H9 (cell line): ENCODE measurements around the gene PLCXD3. TPM values are rescaled to one million over a fixed set of nuclear protein-coding genes. Genes with fewer than 3 reads are reported as not detected.

Experiments
- DNase-seq: peaks from one replicate; pipeline ENCODE4 v3.0.0-alpha.2; 2017
- H2AFZ ChIP-seq: one replicate; pipeline ENCODE4 v1.6.1; 2013; ENCODE audit warnings: mild to moderate bottlenecking, low read length, control low read depth, moderate library complexity
- H2AK5ac ChIP-seq: 2 replicates; pipeline ENCODE4 v1.6.1; 2013; ENCODE audit warnings: low read length, control low read depth, mixed read lengths; ENCODE audit not compliant: insufficient read length
- H2BK120ac ChIP-seq: one replicate; pipeline ENCODE4 v1.6.1; 2013; ENCODE audit warnings: low read depth, mild to moderate bottlenecking, low read length, control low read depth, inconsistent platforms; ENCODE audit not compliant: poor library complexity, severe bottlenecking
- H2BK12ac ChIP-seq: 2 replicates; pipeline ENCODE4 v1.6.1; 2013; ENCODE audit warnings: low read length, control low read depth, mixed read lengths, low read depth; ENCODE audit not compliant: insufficient read length
- H2BK15ac ChIP-seq: 2 replicates; pipeline ENCODE4 v1.6.1; 2013; ENCODE audit warnings: low read depth, low read length, control low read depth
- H2BK20ac ChIP-seq: one replicate; pipeline ENCODE4 v1.6.1; 2013; ENCODE audit warnings: low read depth, mild to moderate bottlenecking, low read length, control low read depth, inconsistent platforms; ENCODE audit not compliant: poor library complexity, severe bottlenecking
- H2BK5ac ChIP-seq: 2 replicates; pipeline ENCODE4 v1.6.1; 2013; ENCODE audit warnings: low read length, control low read depth, mixed read lengths; ENCODE audit not compliant: insufficient read length
- H3K14ac ChIP-seq: 2 replicates; pipeline ENCODE4 v1.6.1; 2013; ENCODE audit warnings: low read length, control low read depth; ENCODE audit not compliant: insufficient read depth
- H3K18ac ChIP-seq: 2 replicates; pipeline ENCODE4 v1.6.1; 2013; ENCODE audit warnings: low read depth, mild to moderate bottlenecking, mixed read lengths, low read length, control low read depth; ENCODE audit not compliant: insufficient read length
- H3K23ac ChIP-seq: 2 replicates; pipeline ENCODE4 v1.6.1; 2013; ENCODE audit warnings: low read length, control low read depth, mixed read lengths, low read depth; ENCODE audit not compliant: insufficient read length
- H3K23me2 ChIP-seq: 2 replicates; pipeline ENCODE4 v1.6.1; 2013; ENCODE audit warnings: low read depth, mild to moderate bottlenecking, mixed read lengths, low read length, control low read depth; ENCODE audit not compliant: insufficient read length, poor library complexity, severe bottlenecking
- H3K27ac ChIP-seq: 2 replicates; pipeline ENCODE4 v1.5.1; 2013; ENCODE audit warnings: low read length, control low read depth, mixed read lengths, low read depth; ENCODE audit not compliant: insufficient read length
- H3K27me3 ChIP-seq: 2 replicates; pipeline ENCODE4 v1.6.1; 2013; ENCODE audit warnings: low read length, control low read depth, inconsistent platforms; ENCODE audit not compliant: insufficient read depth
- H3K4ac ChIP-seq: 2 replicates; pipeline ENCODE4 v1.6.1; 2013; ENCODE audit warnings: low read depth, mild to moderate bottlenecking, control low read depth, inconsistent platforms, low read length, moderate library complexity
- H3K4me1 ChIP-seq: 2 replicates; pipeline ENCODE4 v1.6.1; 2013; ENCODE audit warnings: low read length, control low read depth, inconsistent platforms; ENCODE audit not compliant: insufficient read depth
- H3K4me2 ChIP-seq: 2 replicates; pipeline ENCODE4 v1.6.1; 2013; ENCODE audit warnings: low read length, control low read depth, mixed read lengths; ENCODE audit not compliant: insufficient read length, insufficient read depth
- H3K56ac ChIP-seq: 2 replicates; pipeline ENCODE4 v1.6.1; 2013; ENCODE audit warnings: low read depth, mild to moderate bottlenecking, mixed read lengths, low read length, control low read depth; ENCODE audit not compliant: insufficient read length
- H3K79me1 ChIP-seq: 2 replicates; pipeline ENCODE4 v1.6.1; 2013; ENCODE audit warnings: low read depth, mild to moderate bottlenecking, moderate library complexity, low read length, control low read depth, inconsistent platforms; ENCODE audit not compliant: insufficient read depth, poor library complexity, severe bottlenecking
- H3K79me2 ChIP-seq: 2 replicates; pipeline ENCODE4 v1.6.1; 2013; ENCODE audit warnings: low read length, control low read depth, inconsistent platforms; ENCODE audit not compliant: insufficient read depth
- H3K9ac ChIP-seq: 2 replicates; pipeline ENCODE4 v1.6.1; 2013; ENCODE audit warnings: low read length, control low read depth, mixed read lengths; ENCODE audit not compliant: insufficient read length; ENCODE audit errors: extremely low read depth
- H3K9me3 ChIP-seq: one replicate; pipeline ENCODE4 v1.6.1; 2013; ENCODE audit warnings: low read depth, low read length, inconsistent platforms; ENCODE audit not compliant: control insufficient read depth
- H3T11ph ChIP-seq: one replicate; pipeline ENCODE4 v1.6.1; 2013; ENCODE audit warnings: mild to moderate bottlenecking, low read length, control low read depth, inconsistent platforms
- H4K20me1 ChIP-seq: one replicate; pipeline ENCODE4 v1.6.1; 2013; ENCODE audit not compliant: control insufficient read depth, insufficient read length, insufficient read depth
- H4K5ac ChIP-seq: 2 replicates; pipeline ENCODE4 v1.6.1; 2013; ENCODE audit warnings: low read depth, mild to moderate bottlenecking, mixed read lengths, low read length, control low read depth; ENCODE audit not compliant: insufficient read length
- H4K8ac ChIP-seq: replicated peaks from 2 replicates; pipeline ENCODE4 v1.6.1; 2013; ENCODE audit warnings: low read length, control low read depth, mixed read lengths, low read depth; ENCODE audit not compliant: insufficient read length
- H4K91ac ChIP-seq: 2 replicates; pipeline ENCODE4 v1.6.1; 2013; ENCODE audit warnings: low read depth, mild to moderate bottlenecking, moderate library complexity, mixed read lengths, low read length, control low read depth; ENCODE audit not compliant: insufficient read length
- H3K27ac Mint-ChIP-seq, 3 experiments: 2 replicates in 2 of 3; 3 replicates in 1 of 3; pipeline ENCODE4 v1.8.0; 2020 to 2021; ENCODE audit warnings: mixed read lengths in 3 of 3, mild to moderate bottlenecking in 1 of 3, moderate library complexity in 1 of 3
- H3K27me3 Mint-ChIP-seq: 2 replicates; pipeline ENCODE4 v1.8.0; 2021; ENCODE audit warnings: low read depth, mild to moderate bottlenecking, moderate library complexity, mixed read lengths
- H3K36me3 Mint-ChIP-seq, 3 experiments: 2 replicates in 2 of 3; 3 replicates in 1 of 3; pipeline ENCODE4 v1.8.0; 2020 to 2021; ENCODE audit warnings: low read depth in 3 of 3, mixed read lengths in 3 of 3; ENCODE audit not compliant: insufficient read depth in 1 of 3
- H3K4me1 Mint-ChIP-seq, 2 experiments: 2 replicates each; pipeline ENCODE4 v1.8.0; 2020; ENCODE audit warnings: mixed read lengths in 2 of 2
- H3K4me3 Mint-ChIP-seq, 2 experiments: 2 replicates in 1 of 2; 3 replicates in 1 of 2; pipeline ENCODE4 v1.8.0; 2020 to 2021; ENCODE audit warnings: mild to moderate bottlenecking in 2 of 2, mixed read lengths in 2 of 2, moderate library complexity in 1 of 2
- H3K9me3 Mint-ChIP-seq, 2 experiments: 2 replicates in 1 of 2; 3 replicates in 1 of 2; pipeline ENCODE4 v1.8.0; 2020; ENCODE audit warnings: mild to moderate bottlenecking in 2 of 2, mixed read lengths in 2 of 2, moderate library complexity in 1 of 2
- WGBS: extraction: QIAGEN DNeasy Blood & Tissue Kit; methylation state at CpG from one replicate; pipeline ENCODE4 v1.1.7; 2013; ENCODE audit warnings: missing lambda C conversion rate, low lambda C conversion rate, mixed read lengths; ENCODE audit not compliant: insufficient read length; ENCODE audit errors: extremely low coverage; 5-methylcytosine and 5-hydroxymethylcytosine counted together
- total RNA-seq: library from RNA; stranded (reverse); gene quantifications from 2 replicates; pipeline ENCODE4 v1.2.1, GENCODE V29; 2021
- TF ChIP-seq, protein P1 (sequence below): fragments of 200-600 bp; sonication (generic); conservative IDR thresholded peaks from 3 replicates; pipeline ENCODE4 v1.8.0; 2021; ENCODE audit warnings: antibody characterized with exemption, mild to moderate bottlenecking

PLCXD3 gene
- total RNA-seq, 1 experiment from 2014 or later = not detected

DNA sequence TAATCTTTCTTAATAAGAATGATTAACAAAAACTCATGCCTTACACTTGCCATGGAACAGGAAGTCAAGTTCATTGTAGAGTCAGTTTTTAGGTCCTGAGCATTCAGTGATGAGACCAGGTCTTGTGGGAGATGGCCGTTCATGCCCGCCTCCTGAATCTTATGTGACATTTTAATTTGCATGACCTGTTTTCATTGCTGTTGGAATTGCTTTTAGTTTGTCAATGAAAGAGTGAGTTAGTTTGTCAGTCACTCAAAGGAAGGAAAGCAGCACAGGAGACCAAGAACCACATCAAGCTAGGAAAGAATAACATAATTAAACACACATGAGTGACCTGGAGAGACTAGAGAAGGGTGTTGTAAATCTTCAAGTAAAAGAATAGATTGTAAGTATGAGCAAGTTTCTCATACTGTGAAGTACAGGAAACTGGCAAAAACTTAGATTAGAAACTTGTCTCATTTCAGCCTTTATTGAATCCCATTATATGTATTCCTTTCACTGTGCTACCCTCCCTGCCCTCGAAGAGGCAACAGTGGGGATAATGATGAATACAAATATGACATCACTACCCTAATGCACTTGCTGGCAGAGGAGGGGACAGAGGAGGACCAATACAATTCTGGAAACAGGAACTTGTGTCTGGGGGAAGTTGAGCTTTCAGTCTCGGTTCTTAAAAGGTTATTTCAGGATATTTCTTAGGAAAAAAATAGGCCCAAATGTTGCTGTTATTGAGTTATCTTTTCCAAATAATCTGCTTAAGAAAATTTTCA is 232.7 kb downstream of the PLCXD3 start:
- no peak overlapping the region for H2BK120ac ChIP-seq
- no peak overlapping the region for H3K56ac ChIP-seq
- DNase-seq = no peak
- H2AFZ ChIP-seq = no peak overlapping the region
- H2AK5ac ChIP-seq = no peak overlapping the region
- no peaks in the 10 kb centered on the region for H3K36me3 Mint-ChIP-seq
- no peak overlapping the region for H2BK15ac ChIP-seq
- no peaks in the 10 kb centered on the region for H3K4me1 Mint-ChIP-seq
- H3K18ac ChIP-seq = no peak overlapping the region
- H3K27ac Mint-ChIP-seq = no peak overlapping the region
- H3K9ac ChIP-seq = no peak overlapping the region
- no peaks in the 10 kb centered on the region for H3K79me2 ChIP-seq
- no peak overlapping the region for H2BK12ac ChIP-seq
- H4K20me1 ChIP-seq = no peaks in the 10 kb centered on the region
- no peaks in the 10 kb centered on the region for H3K79me1 ChIP-seq
- H3K4ac ChIP-seq = no peak overlapping the region
- H3K9me3 ChIP-seq = no peaks in the 10 kb centered on the region
- no peak overlapping the region for H3K4me3 Mint-ChIP-seq
- no peak overlapping the region for H3T11ph ChIP-seq
- no peaks in the 10 kb centered on the region for H3K27me3 ChIP-seq
- H4K91ac ChIP-seq = no peak overlapping the region
- H3K9me3 Mint-ChIP-seq = no peaks in the 10 kb centered on the region
- H2BK20ac ChIP-seq = no peak overlapping the region
- no peaks in the 10 kb centered on the region for H3K23me2 ChIP-seq
- no peak overlapping the region for H3K27ac ChIP-seq
- no peak overlapping the region for H3K23ac ChIP-seq
- H3K27me3 Mint-ChIP-seq = no peaks in the 10 kb centered on the region
- H3K14ac ChIP-seq = no peak overlapping the region
- no peak overlapping the region for H4K8ac ChIP-seq
- no peak overlapping the region for H2BK5ac ChIP-seq
- no CpG with 5 or more reads among the region's 4 CpGs for WGBS
- TF ChIP-seq, protein P1, sequence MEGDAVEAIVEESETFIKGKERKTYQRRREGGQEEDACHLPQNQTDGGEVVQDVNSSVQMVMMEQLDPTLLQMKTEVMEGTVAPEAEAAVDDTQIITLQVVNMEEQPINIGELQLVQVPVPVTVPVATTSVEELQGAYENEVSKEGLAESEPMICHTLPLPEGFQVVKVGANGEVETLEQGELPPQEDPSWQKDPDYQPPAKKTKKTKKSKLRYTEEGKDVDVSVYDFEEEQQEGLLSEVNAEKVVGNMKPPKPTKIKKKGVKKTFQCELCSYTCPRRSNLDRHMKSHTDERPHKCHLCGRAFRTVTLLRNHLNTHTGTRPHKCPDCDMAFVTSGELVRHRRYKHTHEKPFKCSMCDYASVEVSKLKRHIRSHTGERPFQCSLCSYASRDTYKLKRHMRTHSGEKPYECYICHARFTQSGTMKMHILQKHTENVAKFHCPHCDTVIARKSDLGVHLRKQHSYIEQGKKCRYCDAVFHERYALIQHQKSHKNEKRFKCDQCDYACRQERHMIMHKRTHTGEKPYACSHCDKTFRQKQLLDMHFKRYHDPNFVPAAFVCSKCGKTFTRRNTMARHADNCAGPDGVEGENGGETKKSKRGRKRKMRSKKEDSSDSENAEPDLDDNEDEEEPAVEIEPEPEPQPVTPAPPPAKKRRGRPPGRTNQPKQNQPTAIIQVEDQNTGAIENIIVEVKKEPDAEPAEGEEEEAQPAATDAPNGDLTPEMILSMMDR = no peak
- H3K4me2 ChIP-seq = no peak overlapping the region
- H3K4me1 ChIP-seq = no peaks in the 10 kb centered on the region
- no peak overlapping the region for H4K5ac ChIP-seq
